Adipose tissue (tissue), 3 donors: ENCODE data around the gene SIL1. TPM values are rescaled to one million over a fixed set of nuclear protein-coding genes. Genes with fewer than 3 reads are reported as not detected.
"Not testable (repeated sequence)": the region's sequence is repeated elsewhere in the genome, so short reads cannot be mapped to it uniquely, and the experiment has no call there.

ENCODE experiments used
- H3K27ac ChIP-seq: one replicate; pipeline ENCODE4 v1.5.1; 2013; ENCODE audit warnings: low read depth, low read length
- WGBS, 3 donors: extraction: QIAGEN DNeasy Blood & Tissue Kit; methylation state at CpG; one replicate each; pipeline ENCODE4 v1.1.7; 2013; 5-methylcytosine and 5-hydroxymethylcytosine counted together
- polyA plus RNA-seq, 3 donors: library from polyadenylated mRNA; stranded (reverse); fragments of 200-250 nt; gene quantifications; one replicate each; pipeline ENCODE4 v1.2.3, GENCODE V29; 2013
- donor health status: healthy with polysubstance abuse.
- donor health status: Bipolar disorder and iron deficiency.
- donor health status: healthy.

Gene SIL1
- polyA plus RNA-seq, 3 donors = 31.5 to 65.9 (median 47.5) TPM

DNA sequence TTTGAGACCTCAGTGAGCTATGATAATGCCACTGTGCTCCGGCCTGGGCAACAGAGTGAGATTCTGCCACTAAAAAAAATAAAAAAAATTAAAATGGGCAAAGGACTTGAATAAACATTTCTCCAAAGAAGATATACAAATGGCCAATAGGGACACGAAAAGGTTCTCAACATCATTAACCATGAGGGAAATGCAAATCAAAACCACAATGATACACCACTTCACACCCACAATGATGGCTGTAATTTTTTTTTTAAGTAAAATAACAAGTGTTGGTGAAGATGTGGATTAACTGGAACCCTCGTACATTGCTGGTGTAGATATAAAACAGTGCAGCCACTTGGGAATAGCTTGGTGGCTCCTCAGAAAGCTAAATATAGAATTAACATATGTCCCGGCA, 68.0 kb downstream of the SIL1 start:
- 86 to 96% (median 90%) methylated on average over 4 of the region's 4 CpGs for WGBS, 3 donors
- H3K27ac ChIP-seq = no peak overlapping the region

DNA sequence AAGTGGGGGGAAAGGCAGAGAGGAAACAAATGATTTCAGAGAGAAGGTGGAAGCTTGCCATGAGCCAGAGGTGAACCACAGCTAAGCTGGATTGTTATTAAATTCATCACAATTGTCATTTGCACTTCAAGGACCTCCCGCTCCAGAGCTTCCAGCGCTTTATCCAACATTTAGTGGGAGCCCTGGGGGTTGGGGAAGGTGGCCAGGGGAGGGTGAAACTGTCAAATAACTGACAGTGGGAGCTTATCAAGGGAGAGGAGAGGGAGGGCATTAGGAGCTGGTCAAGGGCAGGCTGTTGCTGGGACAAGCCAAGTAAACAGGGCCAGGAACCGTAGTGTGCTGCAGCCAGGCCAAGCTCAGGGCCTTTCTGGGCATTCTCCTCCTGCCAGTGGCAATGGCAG, 71.5 kb downstream of the SIL1 start:
- 45 to 96% (median 78%) methylated on average over 3 of the region's 3 CpGs for WGBS, 3 donors

DNA sequence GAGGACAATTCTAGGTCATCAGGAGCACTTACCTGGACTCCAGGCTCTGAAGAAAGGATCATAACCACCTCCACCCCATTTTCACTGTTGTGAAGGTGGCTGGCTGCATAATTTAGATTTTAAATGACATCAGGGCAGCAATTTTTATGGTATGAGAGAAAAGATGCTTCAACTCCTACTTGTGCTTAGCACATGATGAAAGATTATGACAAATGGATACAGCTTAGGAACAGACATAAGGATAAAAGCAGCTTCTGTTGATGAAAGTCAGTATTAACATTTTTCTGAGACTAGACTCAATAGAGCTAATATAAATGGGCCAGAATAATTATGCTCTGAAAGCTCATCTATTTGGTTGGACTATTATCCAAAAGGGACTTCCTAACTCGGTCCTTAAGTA, 72.2 kb downstream of the SIL1 start:
- H3K27ac ChIP-seq = no peak overlapping the region
- 50 to 86% (median 83%) methylated on average over 1 of the region's 1 CpG for whole genome bisulfite sequencing, 3 donors

More for the DNA sequence above, 71.5 kb downstream of the SIL1 start:
- H3K27ac ChIP-seq = no peak overlapping the region

DNA sequence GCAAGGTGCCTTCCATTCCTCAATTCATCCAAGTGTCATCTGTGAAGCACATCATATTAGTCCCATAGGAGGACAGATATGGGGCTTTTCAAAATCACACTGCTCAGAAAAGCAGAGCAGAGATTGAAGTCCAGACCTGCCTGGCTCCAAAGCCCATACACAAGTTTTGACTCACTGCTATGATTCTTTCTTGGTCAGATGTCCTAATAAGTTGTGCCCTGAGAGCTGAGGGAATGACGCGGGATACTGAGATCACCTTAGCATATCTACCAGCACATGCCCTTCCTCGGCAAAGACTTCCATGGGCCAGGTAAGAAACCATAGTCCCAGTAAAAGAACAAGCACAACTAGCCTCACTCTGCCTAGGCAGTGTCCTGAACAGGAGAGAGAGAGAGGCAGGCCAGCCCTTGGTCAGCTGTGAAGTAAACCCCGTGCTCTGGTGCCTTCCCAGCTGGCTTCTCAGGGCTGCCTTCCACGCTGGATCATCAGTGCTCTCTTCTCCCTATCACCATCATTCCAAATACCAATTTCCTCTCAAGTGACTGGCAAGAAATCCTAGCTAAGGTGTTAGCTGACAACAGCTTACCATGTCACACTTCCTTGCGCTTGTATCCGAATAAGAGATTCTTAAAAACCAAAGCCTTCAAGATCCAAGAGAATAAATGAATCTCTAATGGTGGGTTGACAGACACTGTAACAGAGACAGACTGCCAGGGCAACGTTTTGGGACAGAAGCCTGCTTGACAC, 73.2 kb downstream of the SIL1 start:
- H3K27ac ChIP-seq = no peak overlapping the region
- WGBS, 3 donors = 88 to 91% (median 90%) methylated on average over 8 of the region's 8 CpGs

DNA sequence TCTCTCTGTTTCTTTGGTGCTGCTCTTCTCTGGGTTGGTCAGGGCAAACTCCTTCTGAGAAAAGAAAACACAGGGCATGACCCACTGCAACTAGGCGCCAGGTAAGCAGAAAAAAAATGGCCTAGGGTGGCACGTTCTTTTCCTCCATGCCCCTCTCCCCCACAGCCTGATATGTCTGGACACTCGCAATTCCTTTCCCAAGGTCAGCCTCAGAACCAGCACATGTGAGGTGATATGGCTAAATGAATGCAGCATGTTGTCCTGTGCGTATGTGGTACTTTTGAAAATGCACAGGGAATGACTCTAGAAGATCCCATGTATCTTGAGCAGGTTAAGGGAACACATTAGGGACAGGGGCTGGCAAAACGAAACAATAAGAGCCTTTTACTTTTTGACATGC, 77.0 kb downstream of the SIL1 start:
- no peak overlapping the region for H3K27ac ChIP-seq
- WGBS, 3 donors = 72 to 95% (median 84%) methylated on average over 5 of the region's 5 CpGs

DNA sequence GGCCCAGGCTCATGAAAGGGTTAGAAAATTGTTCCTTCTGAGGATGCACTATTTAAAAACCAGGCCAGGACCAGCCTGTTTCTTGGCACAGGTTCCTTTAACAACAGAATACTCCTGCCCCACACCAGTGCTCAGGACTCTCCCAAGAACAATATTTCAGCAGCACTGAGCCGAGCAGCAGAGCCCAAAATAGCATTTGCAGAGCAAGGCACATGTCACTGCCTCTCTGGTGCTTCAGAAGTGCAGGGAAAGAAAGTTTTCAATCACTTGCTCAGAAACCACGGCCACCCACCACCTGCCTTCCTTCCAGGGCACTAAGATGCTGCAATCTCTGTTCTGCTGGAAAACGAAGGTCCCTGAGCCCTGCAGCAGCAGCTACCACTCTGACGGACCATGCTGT, 77.6 kb downstream of the SIL1 start:
- H3K27ac ChIP-seq = no peak overlapping the region
- WGBS, 3 donors = 81 to 91% (median 88%) methylated on average over 4 of the region's 4 CpGs

DNA sequence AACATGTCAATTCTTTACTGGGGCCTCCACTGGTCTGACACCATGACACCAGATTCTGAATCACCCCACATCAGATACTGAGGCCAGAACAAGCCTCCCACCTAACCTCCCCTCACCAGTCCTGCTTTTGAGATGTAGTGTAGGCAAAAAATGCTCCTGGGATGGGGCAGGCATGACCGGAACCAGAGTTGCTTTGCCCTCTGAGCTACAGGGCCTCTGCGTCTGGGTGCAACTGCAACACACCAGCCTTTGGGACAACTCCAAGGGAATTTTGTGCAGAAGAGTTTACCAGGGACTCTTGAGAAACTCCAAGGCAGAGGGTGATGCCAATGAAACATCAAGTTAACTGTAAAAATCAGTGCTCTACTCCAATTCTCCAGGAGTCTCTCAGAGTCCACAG, 79.4 kb downstream of the SIL1 start:
- WGBS, 3 donors = 89 to 98% (median 95%) methylated on average over 2 of the region's 2 CpGs
- H3K27ac ChIP-seq = no peak overlapping the region

DNA sequence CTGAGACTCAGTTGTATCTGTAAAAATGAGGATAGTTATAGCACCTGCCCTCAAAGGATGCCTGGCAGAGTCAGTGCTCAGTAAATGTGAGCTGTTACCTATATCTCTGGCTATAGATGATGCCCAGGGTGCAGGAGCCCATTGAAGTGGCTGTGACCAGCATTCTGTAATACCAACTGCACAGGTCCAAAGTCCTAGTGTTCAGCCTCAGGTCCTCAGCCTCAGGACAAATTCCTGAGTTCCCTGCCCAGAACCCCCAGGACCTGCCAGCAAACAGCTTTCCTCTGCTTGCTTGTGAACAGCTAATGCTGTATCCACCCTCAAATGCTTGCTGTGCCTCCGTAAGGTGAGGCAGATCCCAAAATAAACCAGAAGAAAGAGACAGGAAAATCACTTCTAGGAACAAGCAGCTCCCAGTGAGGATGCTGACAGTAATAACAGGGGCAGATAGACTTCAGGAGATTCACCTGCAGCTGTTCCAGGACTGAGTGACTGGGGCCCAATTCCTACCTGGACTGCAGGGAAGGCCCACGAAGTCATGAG, 80.8 kb downstream of the SIL1 start:
- 77 to 88% (median 88%) methylated on average over 2 of the region's 2 CpGs for WGBS, 3 donors
- H3K27ac ChIP-seq = no peak overlapping the region

DNA sequence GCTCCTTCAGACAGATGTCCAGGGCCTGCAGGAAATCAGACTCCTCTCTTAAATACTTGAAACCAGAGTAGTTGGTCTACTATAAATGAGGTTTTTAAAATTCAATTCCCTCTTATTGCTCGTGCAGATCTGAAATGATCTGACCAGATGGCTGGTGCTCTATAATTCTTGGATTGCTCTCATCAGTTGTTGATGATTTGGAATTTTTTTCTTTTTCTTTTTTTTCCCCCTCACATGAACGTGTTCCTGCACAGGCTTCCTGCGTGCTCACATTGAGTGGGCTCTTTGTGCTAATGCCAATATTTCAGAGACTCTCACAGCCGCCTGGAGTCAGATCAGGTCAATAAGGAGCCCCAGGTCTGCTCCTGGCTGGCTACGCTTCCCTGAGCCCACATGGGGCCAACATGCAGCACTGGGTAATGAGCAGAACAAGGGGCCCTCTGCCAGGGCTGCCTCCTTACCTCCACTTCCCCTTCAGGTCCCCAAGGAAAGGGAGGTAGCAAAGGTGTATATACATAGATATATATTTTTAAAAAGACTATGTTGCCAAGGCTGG, 82.0 kb downstream of the SIL1 start:
- no peak overlapping the region for H3K27ac ChIP-seq
- WGBS, 3 donors = 87 to 90% (median 88%) methylated on average over 5 of the region's 5 CpGs

DNA sequence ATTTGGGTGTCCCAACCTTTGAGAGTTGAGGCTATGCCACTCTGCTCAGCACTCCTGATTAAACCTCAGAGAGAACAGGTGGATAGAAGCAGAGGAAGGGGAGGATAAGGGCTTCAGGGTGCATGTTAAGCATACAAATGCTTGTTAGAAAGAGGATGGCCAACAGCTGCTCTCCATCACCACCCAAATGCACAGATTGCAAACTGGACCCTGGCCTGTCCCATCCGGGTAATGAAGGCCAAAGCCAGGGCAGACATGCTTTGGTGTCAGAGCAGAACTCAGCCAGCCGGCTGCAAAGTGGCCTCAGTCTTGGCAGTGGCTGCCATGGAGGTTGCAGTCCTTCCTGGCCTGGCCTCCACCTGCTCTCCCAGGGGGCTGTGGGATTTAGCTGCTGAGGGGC, 84.3 kb downstream of the SIL1 start:
- 90 to 96% (median 91%) methylated on average over 2 of the region's 2 CpGs for WGBS, 3 donors
- H3K27ac ChIP-seq = no peak overlapping the region

DNA sequence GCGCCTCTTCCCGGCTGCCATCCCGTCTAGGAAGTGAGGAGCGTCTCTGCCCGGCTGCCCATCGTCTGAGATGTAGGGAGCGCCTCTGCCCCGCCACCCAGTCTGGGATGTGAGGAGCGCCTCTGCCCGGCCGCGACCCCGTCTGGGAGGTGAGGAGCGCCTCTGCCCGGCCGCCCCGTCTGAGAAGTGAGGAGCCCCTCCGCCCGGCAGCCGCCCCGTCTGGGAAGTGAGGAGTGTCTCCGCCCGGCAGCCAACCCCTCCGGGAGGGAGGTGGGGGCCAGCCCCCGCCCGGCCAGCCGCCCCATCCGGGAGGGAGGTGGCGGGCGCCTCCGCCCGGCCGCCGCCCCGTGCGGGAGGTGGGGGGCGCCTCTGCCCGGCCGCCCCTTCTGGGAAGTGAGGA, 85.8 kb downstream of the SIL1 start:
- H3K27ac ChIP-seq = not testable (repeated sequence)
- WGBS, 3 donors = 95 to 98% (median 98%) methylated on average over 27 to 37 of the region's 39 CpGs

DNA sequence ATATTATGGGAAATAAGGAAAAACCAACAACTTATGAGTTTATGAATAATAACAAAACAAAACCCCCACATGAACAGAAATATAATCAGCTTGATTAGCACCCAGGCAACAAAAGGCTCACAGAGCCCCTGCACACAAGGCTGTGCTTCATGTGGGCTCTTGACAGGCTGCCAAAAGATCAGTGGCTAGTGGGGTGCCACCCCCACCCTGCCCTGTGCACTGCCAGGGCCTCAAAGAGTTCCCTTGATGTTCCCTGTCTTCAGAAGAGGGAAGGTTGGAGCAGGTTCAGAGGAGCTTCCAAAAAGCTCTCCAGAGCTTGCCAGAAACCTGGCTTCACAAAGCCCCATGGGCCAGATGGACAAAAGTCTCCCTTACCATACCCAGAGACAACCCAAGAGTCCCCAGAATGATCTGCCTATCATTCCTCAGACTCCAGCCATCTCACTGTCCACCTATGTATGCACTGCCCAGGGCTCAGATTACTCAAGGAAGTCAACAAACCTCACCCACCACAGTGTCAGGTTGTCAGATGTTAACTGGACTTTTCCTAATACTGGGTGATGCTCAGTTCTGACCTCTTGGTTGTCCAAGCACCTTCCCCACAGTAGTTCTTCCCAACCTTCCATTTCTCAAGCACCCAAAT, 87.5 kb downstream of the SIL1 start:
- H3K27ac ChIP-seq = no peak overlapping the region

DNA sequence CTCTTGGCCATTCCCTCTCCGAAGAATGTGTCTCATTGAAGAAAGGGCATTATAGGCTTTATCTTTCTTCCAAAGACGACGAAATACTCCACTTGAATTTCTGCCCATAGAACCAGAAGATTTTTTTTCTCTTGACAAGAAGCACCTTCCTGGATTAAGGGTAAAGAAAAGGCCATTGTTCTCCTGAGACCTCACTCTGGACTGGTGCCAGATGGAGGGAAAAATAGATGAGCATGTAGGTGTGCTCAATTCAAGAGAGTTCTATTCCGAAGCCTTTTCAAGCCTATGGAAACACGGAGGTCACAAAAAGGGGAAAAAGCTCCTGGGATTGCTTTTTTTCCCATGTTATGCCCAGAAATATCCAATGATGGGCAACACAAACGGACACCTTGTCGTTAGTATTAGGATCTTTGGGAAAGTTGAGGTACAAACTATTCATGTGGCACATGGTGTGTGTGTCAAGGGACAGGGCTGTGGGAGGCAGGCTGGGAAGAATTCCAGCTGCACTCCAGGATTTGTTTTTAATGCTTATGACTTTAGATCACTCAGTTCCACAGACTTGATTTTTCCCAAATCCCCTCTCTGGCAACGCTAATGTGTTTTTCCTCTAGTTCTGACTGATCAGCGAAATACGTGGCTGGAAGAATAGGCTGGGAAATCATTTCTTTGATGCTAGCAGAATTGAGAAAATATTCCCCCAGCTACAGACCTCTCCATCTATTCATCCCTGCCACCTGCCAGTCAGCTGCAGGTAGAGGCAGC, 89.9 kb downstream of the SIL1 start:
- no peak overlapping the region for H3K27ac ChIP-seq
- WGBS, 3 donors = 30 to 69% (median 62%) methylated on average over 10 of the region's 10 CpGs

DNA sequence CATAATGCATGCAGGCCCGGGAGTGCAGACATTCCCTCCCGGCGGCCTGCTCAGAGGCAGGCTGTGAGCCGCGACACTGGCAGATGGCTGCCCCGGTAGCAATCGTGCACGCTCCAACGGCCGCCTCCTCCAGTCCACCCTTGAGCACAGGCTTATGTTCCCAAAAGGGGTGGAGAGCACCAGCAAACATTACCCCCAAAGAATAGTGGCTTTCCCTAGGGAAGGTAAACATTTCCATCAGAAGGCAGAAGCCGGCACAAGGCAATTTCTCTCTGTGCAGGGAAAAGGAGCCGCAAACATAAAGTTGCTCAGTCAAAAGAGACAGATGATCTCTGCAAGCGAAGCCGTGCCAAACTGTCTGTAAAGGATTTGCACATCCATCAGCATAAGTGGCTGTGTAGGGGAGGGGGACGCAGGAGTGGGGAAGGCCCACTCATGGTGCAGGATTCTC, 92.5 kb downstream of the SIL1 start:
- no peak overlapping the region for H3K27ac ChIP-seq
- 50 to 75% (median 60%) methylated on average over 15 of the region's 15 CpGs for WGBS, 3 donors

DNA sequence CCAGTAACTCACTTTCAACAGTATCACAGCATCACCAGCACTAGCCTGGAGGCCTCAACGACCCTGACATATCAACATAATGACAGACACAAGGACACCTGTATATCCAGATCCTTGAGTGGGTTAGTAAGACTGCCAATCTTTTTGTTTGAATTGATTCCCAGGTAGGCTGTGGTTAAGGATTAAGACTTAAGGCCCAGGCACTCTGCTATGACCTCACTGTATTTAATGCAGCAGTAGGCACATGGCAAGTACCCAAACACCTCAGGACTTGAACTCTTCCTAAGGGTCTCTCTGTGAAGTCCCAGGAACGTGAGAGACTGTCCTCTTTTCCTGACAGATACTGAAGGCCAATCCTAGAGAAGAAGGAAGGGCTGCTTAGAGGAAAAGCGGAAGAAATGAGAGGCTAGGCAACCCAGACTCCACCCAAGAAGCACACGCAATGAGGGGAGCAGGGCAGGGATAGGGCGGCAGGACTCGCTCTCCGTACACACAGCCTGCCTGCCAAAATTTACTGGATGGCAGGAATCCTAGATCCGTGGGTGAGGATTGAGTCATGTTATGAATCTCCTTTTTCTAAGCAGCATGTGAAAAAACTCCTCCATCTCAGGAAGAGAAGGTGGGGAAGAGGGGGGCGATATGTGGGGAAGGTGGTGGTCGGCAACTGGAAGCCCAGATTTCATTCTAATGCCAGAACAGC, 93.4 kb downstream of the SIL1 start:
- no peak overlapping the region for H3K27ac ChIP-seq
- 60 to 82% (median 66%) methylated on average over 10 of the region's 10 CpGs for WGBS, 3 donors

DNA sequence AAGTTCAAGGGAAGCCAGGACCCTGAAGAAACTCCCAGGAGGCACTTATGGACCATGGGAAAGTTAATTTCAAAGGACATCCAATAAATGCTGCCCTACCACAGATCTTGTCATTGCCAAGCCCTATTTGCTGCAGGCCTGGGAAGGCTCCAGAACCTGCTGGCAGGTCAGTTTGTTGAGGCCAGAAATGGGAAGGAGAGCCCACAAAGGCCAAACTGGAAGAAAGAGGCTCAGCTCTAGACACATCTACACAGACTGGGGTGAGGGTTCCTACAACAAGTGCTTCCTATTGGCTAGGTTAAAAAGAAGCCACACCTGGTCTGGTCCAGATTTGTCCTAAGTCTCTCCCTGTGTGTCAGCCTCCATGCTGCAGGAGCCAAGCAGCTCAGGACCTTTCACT, 94.4 kb downstream of the SIL1 start:
- no peak overlapping the region for H3K27ac ChIP-seq

DNA sequence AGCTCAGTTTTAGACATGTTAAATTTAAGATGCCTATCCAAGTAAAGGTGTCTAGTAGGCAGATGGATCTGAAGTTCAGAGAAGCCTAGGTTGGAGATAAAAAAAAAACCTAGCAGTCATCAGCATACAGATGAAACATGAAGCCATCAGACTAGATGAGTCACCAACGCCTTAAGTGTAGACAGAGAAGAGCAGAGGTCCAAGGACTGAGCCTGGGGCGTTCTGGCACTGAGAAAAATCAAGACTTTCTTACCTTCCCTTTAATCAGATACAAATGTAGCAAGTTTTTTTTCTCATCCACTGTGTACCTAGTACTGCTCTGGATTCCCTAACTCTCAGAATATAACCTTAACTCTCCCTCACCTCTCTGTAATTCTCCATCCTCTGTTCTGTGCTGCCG, 97.3 kb downstream of the SIL1 start:
- no peak overlapping the region for H3K27ac ChIP-seq
- 87 to 96% (median 92%) methylated on average over 3 of the region's 3 CpGs for WGBS, 3 donors
